Uterus (tissue), 2 donors: ENCODE results near the gene DNASE1L3.

Experiments
- POLR2A ChIP-seq, 2 donors: fragments of 450-650 bp; IDR thresholded peaks; one replicate each; pipeline ENCODE4 v1.6.1; 2016; ENCODE audit warnings: antibody characterized with exemption in 2 of 2, mild to moderate bottlenecking in 1 of 2, moderate library complexity in 1 of 2
- TF ChIP-seq, protein P1 (sequence below), 4 experiments: fragments of 200-600 bp in 2 of 4; fragments of 450-650 bp in 2 of 4; sonication (generic) in 2 of 4; IDR thresholded peaks; one replicate each; pipeline ENCODE4 v1.5.1; 2016 to 2019; ENCODE audit warnings: antibody characterized with exemption in 4 of 4, mild to moderate bottlenecking in 2 of 4, moderate library complexity in 1 of 4

GRCh38 chr3:58198362-58198761 is 12.4 kb downstream of the DNASE1L3 start:
- no peak for TF ChIP-seq POLR2A (IDR thresholded peaks at IDR 0.05)
- TF ChIP-seq, protein P1, sequence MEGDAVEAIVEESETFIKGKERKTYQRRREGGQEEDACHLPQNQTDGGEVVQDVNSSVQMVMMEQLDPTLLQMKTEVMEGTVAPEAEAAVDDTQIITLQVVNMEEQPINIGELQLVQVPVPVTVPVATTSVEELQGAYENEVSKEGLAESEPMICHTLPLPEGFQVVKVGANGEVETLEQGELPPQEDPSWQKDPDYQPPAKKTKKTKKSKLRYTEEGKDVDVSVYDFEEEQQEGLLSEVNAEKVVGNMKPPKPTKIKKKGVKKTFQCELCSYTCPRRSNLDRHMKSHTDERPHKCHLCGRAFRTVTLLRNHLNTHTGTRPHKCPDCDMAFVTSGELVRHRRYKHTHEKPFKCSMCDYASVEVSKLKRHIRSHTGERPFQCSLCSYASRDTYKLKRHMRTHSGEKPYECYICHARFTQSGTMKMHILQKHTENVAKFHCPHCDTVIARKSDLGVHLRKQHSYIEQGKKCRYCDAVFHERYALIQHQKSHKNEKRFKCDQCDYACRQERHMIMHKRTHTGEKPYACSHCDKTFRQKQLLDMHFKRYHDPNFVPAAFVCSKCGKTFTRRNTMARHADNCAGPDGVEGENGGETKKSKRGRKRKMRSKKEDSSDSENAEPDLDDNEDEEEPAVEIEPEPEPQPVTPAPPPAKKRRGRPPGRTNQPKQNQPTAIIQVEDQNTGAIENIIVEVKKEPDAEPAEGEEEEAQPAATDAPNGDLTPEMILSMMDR (IDR thresholded peaks at IDR 0.05) = no peak
